ENCODE results near the gene CST7. TPM values are rescaled to one million over a fixed set of nuclear protein-coding genes. Genes with fewer than 3 reads are reported as not detected.

Gene CST7
- total and polyA plus RNA-seq, 8 donors: 0.44 to 1.2 (median 0.86) TPM; not detected in 3

DNA sequence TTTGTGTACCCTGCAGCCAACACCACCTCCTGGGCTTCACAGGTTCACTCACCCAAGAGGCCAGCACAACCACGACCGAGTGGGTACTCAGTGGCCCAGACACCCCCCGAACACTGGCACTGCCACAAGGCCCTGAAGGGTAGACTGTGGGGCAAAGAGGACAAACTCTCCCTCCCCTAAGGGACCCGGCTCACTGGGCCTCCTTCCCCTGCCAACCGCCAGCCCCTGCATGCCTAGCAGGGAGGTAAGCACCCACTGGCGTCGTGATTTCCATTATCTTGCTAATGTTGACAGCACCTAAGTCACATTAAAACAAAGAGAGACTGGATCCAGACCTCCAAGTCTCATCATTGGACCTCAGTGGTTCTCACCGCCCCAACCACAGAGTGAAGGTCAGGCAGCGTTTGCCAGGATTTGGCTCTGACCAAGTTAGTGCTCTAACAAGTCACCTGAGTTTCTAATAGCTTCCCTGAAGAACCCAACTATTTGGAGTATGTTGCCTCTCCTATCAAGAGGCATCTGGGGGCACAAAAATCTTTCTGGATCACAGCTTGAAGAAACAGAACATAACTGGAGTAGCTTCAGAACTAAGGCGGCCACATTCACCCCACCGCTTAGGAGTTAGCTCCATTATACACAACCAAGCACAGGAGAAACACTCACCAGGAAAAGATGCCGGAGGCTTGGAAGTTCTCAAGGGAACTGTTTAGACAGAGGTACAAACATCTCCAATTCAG, 57.5 kb downstream of the CST7 start:
- intact Hi-C loops (cut with DNase I): loop anchor here in 1 of 3 donors (10.0 kb wide), 1 partner anchor 178 kb away; no protein-coding TSS in a partner anchor
- Histone ChIP-seq H3K27me3 (no peaks in the 10 kb centered on the region), H3K9me3 (no peaks in the 10 kb centered on the region), H3K4me1 (peaks cover under 1 to 4% (median 3%) of the 10 kb centered on the region in 3 donors), H3K36me3 (peaks cover 0 to 47% (median 22%) of the 10 kb centered on the region in 3 donors), H3K4me3 (no peak overlapping the region), H3K27ac (peak overlapping the region in 1 of 4 donors; percentile 5)
- DNase-seq: no peak
- no peak for TF ChIP-seq CTCF (IDR thresholded peaks at IDR 0.05)
- no peak for ATAC-seq
- FAIRE-seq: no peak
- 79 to 81% methylated on average over 12 of the region's 12 CpGs for WGBS, 2 donors

- no peak for ATAC-seq
- intact Hi-C loops (cut with DNase I): loop anchor here in 1 of 3 donors (10.0 kb wide), 1 partner anchor 177 kb away; no protein-coding TSS in a partner anchor
- Histone ChIP-seq H3K36me3 (peaks cover 0 to 58% (median 28%) of the 10 kb centered on the region in 3 donors), H3K9me3 (no peaks in the 10 kb centered on the region), H3K27me3 (no peaks in the 10 kb centered on the region), H3K4me1 (peaks cover 4 to 10% (median 8%) of the 10 kb centered on the region in 3 donors), H3K4me3 (no peak overlapping the region), H3K27ac (no peak overlapping the region)
- peak in 1 of 6 donors; percentile 1 for DNase-seq
- no peak for FAIRE-seq
- 93 to 94% methylated on average over 22 of the region's 22 CpGs for WGBS, 2 donors
- no peak for TF ChIP-seq CTCF (IDR thresholded peaks at IDR 0.05)
Observed at GRCh38 chr20:25007491-25008305, 58.6 kb downstream of the CST7 start.

GRCh38 chr20:25008388-25009217, 59.5 kb downstream of the CST7 start:
- TF ChIP-seq CTCF (IDR thresholded peaks at IDR 0.05): no peak
- Histone ChIP-seq H3K27ac (no peak overlapping the region), H3K4me1 (peaks cover 4 to 10% (median 8%) of the 10 kb centered on the region in 3 donors), H3K4me3 (no peak overlapping the region), H3K36me3 (peaks cover 0 to 67% (median 36%) of the 10 kb centered on the region in 3 donors), H3K27me3 (no peaks in the 10 kb centered on the region), H3K9me3 (no peaks in the 10 kb centered on the region)
- FAIRE-seq: no peak
- DNase-seq: peak in 1 of 6 donors; percentile 3
- no peak for ATAC-seq
- intact Hi-C loops (cut with DNase I): loop anchor here in 1 of 3 donors (10.0 kb wide), 1 partner anchor 176 kb away; no protein-coding TSS in a partner anchor
- WGBS, 2 donors: 86 to 90% methylated on average over 11 of the region's 11 CpGs

Other genes with a start within 250 kb of the CST7 start
- gene APMAP, start 43.5 kb downstream of the CST7 start, total RNA-seq: 10 to 100 TPM; 20.8 to 39.2 (median 28.4) TPM
- 10 to 100 TPM; 22.9 to 47.8 TPM for gene APMAP, start 43.5 kb downstream of the CST7 start, polyA plus RNA-seq
- 10 to 100 TPM; 30.4 to 47.2 (median 36.0) TPM for gene ACSS1, start 108.9 kb downstream of the CST7 start, total RNA-seq
- 10 to 100 TPM; 34.6 to 43.7 TPM for gene ACSS1, start 108.9 kb downstream of the CST7 start, polyA plus RNA-seq
- under 1 TPM; 0.13 to 0.31 (median 0.23) TPM for gene VSX1, start 132.9 kb downstream of the CST7 start, total RNA-seq
- gene VSX1, start 132.9 kb downstream of the CST7 start, polyA plus RNA-seq: under 1 TPM; 0.08 to 0.77 TPM
- 10 to 100 TPM; 31.4 to 63.0 (median 41.6) TPM for gene ENTPD6, start 246.4 kb downstream of the CST7 start, total RNA-seq
- 10 to 100 TPM; 99.0 to 99.3 TPM for gene ENTPD6, start 246.4 kb downstream of the CST7 start, polyA plus RNA-seq

Measured in pancreas (tissue), 10 donors.